Inferior parietal cortex (tissue), 1 donor: ENCODE results near the gene RBP3.

Source experiments
- DNase-seq: peaks from one replicate; pipeline ENCODE4 v3.0.0-alpha.2; 2016; ENCODE audit errors: extremely low spot score

Gene RBP3

DNA sequence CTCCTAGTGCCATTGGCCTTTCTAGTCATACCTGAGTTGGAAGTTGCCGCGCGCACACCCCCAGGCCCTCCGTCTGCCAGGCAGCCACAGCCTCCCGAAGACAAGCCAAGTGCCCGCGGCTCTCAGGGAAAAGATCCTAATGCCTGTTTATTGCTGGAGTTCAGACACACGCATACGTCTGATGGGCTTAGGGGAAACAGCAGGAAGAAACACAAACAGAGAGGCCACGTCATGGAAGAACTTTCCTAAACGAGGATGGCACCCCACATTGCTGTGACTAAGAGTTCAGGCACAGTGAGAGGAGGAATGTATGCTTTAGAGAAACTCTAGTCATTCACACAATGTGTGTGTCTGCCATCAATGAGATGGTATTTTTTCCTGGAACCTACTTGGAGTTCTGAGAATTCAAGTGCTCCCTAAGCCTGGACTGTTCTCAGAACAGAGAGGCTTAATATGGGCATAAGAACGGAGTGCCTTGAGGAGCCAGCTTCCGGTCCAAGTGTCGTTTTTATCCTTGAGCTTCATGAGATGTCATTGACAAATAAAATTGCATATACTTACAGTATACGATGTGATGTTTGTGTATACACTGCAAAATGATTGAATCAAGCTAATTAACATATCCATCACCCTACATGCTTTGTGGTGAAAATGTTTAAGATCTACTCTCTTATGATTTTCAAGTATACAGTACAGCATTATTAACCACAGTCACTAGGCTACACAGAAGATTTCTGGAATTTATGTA is 11.6 kb upstream of the RBP3 start:
- DNase-seq, result peak; percentile 44

DNA sequence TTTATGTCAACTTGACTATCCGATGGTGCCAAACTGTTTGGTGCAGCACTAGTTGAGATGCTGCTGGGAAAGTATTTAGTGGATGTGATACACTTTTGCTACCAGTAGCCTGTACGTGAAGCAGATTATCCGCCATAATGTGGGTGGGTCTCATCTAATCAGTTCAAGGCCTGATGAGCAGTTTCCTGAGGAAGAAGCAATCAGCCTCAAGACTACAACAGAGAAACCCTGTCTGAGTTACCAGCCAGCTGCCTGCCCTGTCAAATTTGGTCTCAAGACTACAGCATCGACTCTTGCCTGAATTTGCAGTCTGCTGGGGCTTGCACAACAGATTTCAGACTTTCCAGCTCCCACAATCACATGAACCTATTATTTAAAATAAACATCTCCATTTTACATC is 10.9 kb upstream of the RBP3 start:
- no peak for DNase-seq

DNA sequence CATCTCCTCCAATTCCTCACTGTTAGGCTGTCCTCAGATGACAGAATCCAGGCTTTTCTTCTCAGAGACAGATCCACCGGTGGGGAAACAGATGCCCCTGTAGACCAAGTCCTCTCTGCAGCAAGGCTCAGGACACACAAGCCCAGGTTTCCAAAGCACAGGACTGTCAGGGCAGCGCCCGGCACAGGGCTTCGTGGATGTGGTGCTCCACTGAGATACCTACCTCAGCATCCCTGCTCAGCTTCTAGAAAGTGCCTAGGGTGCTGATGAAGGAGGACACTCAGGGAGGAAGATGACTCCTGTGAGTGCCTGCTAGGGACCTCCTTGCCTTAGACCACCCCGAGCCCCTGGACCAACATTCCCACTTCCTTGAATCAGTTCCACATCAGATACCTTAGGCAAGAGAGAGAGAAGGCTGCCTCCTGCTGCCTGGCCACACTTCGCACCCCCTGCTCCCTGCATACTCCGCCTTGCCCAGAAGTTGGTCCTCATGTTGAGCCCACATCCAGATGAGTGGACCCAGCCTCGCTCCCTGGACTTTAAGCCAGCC is 8.9 kb upstream of the RBP3 start:
- no peak for DNase-seq

DNA sequence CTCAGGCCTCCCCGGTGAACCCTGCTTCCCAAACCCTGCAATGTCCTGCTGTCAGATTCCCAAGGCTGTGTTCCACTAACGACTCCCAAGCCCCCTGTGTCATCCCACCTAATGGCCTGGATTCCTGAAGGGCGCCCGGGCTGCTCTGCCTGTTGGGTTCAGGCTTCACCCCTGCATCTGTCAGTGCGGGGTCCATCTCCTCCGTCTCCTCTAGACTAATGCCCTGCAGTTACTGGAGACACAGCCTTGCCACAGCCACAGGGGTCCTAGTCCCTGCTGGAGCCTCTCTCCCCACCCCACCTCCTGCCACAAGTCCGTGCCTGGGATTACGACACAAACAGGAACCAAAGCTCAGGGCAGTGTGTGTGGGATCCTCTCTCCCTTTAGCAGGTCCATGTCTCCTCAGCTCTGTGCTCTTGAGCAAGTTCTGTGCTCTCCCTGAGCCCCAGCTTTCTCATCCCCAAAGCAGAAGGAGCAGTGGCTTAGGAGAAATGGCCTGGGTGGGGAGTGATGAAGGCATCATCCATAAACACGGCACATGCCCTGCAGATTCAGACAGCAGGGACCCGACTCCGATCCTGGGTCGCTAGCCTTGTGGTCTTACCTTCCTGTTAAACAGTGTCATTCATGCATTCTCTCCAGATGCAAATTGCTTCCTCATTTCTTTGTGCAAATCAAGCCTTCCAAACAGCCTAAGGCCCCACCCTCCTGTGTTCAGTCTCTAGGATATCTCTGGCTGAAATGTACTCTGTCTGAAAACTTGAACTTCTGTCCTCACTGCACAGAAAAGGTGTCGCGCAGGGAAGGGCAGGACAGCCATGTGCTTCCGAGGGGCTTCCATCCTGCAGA is 8.2 kb upstream of the RBP3 start:
- DNase-seq, result no peak

DNA sequence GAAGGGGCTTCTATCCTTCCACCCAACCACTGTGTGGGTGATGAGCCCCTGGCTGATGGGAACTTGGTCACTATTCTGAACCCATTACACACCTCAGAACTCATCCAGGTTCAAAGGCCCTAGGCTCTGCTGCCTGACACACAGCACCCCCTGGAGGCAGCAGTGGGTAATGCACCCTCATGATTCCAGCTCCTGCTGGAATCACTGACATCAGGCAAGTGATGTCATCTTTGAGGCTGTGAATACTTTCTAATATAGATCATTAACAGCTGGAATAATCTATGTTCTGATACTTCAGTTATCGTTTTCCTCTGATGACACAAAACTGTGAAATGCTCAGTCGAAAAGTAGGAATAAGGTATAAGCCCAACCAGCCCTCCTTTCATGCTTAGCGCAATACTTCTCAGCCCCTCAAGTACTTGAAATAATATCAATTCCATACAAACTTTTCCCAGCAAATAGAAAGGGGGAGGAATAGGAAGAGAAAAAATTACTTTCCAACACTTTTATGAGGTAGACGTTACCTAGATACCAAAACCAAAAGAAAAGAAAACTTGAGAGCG is 7.5 kb upstream of the RBP3 start:
- DNase-seq, result peak; percentile 58

DNA sequence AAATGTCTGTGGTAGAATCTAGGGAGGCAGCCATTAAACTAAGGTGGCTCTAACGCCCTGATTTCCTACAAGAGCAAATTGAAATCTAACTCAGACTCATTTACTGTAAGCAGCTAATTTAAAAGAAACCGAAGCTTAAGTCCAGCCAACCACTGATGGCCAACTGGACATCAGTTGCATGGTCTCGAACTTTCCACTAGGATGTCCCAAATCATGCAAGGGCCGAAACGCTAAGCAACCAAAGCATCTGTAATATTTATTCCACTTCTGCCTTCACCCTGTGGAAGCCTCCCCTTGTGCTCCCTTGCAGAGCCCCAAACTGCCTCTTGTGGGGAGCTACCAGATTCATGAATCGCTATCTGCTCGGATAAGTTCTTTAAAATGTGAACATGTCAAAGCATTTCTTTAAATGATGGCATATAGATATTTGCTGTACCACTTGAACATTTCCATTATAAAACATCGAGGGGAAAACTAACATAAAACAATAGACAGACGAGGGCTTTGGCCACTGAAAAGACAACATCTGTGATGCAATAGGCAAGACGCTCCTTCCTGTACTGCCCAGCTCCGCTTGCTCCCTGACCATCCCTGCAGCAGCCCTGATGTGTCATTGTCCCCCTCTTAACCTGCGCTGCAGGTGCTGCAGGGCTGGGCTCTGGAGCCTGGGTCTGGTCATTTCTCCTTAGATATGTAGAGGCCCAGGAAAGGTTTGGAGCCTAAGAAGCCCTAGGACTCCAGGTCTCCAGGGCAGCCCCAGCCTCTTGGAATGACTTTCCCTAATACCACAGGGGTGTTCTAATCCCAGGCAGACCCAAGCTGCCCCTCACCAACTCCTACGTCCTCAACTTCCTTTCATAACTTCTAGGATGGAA is 2.9 kb upstream of the RBP3 start:
- DNase-seq, result no peak

DNA sequence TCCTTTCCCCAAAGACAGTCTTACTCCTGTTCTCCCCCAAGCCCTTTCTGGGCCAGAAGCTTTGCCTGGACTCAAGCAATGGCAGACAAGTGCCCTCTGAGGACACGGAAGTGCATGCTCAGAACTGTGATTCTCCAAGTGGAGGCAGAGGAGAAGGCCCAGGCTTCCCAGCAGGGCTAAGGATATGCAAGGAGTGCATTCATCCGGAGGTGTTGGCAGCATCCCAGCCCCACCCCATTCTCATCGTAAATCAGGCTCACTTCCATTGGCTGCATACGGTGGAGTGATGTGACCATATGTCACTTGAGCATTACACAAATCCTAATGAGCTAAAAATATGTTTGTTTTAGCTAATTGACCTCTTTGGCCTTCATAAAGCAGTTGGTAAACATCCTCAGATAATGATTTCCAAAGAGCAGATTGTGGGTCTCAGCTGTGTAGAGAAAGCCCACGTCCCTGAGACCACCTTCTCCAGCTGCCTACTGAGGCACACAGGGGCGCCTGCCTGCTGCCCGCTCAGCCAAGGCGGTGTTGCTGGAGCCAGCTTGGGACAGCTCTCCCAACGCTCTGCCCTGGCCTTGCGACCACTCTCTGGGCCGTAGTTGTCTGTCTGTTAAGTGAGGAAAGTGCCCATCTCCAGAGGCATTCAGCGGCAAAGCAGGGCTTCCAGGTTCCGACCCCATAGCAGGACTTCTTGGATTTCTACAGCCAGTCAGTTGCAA is 1.4 kb upstream of the RBP3 start:
- DNase-seq, result no peak

DNA sequence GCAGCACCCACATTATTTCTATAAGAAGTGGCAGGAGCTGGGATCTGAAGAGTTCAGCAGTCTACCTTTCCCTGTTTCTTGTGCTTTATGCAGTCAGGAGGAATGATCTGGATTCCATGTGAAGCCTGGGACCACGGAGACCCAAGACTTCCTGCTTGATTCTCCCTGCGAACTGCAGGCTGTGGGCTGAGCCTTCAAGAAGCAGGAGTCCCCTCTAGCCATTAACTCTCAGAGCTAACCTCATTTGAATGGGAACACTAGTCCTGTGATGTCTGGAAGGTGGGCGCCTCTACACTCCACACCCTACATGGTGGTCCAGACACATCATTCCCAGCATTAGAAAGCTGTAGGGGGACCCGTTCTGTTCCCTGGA is 874 bp upstream of the RBP3 start:
- DNase-seq, result no peak

DNA sequence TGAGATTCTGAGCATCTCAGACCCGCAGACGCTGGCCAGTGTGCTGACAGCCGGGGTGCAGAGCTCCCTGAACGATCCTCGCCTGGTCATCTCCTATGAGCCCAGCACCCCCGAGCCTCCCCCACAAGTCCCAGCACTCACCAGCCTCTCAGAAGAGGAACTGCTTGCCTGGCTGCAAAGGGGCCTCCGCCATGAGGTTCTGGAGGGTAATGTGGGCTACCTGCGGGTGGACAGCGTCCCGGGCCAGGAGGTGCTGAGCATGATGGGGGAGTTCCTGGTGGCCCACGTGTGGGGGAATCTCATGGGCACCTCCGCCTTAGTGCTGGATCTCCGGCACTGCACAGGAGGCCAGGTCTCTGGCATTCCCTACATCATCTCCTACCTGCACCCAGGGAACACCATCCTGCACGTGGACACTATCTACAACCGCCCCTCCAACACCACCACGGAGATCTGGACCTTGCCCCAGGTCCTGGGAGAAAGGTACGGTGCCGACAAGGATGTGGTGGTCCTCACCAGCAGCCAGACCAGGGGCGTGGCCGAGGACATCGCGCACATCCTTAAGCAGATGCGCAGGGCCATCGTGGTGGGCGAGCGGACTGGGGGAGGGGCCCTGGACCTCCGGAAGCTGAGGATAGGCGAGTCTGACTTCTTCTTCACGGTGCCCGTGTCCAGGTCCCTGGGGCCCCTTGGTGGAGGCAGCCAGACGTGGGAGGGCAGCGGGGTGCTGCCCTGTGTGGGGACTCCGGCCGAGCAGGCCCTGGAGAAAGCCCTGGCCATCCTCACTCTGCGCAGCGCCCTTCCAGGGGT is 703 bp downstream of the RBP3 start:
- DNase-seq, result no peak

DNA sequence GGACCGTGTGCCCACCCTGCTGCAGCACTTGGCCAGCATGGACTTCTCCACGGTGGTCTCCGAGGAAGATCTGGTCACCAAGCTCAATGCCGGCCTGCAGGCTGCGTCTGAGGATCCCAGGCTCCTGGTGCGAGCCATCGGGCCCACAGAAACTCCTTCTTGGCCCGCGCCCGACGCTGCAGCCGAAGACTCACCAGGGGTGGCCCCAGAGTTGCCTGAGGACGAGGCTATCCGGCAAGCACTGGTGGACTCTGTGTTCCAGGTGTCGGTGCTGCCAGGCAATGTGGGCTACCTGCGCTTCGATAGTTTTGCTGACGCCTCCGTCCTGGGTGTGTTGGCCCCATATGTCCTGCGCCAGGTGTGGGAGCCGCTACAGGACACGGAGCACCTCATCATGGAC is 1.4 kb downstream of the RBP3 start:
- no peak for DNase-seq

DNA sequence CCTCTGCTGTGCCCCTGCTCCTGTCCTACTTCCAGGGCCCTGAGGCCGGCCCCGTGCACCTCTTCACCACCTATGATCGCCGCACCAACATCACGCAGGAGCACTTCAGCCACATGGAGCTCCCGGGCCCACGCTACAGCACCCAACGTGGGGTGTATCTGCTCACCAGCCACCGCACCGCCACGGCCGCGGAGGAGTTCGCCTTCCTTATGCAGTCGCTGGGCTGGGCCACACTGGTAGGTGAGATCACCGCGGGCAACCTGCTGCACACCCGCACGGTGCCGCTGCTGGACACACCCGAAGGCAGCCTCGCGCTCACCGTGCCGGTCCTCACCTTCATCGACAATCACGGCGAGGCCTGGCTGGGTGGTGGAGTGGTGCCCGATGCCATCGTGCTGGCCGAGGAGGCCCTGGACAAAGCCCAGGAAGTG is 1.8 kb downstream of the RBP3 start:
- no peak for DNase-seq

DNA sequence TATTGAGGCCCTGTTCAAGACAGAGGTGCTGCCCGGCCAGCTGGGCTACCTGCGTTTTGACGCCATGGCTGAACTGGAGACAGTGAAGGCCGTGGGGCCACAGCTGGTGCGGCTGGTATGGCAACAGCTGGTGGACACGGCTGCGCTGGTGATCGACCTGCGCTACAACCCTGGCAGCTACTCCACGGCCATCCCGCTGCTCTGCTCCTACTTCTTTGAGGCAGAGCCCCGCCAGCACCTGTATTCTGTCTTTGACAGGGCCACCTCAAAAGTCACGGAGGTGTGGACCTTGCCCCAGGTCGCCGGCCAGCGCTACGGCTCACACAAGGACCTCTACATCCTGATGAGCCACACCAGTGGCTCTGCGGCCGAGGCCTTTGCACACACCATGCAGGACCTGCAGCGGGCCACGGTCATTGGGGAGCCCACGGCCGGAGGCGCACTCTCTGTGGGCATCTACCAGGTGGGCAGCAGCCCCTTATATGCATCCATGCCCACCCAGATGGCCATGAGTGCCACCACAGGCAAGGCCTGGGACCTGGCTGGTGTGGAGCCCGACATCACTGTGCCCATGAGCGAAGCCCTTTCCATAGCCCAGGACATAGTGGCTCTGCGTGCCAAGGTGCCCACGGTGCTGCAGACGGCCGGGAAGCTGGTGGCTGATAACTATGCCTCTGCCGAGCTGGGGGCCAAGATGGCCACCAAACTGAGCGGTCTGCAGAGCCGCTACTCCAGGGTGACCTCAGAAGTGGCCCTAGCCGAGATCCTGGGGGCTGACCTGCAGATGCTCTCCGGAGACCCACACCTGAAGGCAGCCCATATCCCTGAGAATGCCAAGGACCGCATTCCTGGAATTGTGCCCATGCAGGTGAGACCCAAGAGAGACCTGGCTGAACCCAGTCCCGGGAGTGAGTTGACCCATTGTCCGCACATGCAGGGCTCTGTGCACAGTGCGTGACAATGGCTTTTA is 2.8 kb downstream of the RBP3 start:
- DNase-seq, result no peak

DNA sequence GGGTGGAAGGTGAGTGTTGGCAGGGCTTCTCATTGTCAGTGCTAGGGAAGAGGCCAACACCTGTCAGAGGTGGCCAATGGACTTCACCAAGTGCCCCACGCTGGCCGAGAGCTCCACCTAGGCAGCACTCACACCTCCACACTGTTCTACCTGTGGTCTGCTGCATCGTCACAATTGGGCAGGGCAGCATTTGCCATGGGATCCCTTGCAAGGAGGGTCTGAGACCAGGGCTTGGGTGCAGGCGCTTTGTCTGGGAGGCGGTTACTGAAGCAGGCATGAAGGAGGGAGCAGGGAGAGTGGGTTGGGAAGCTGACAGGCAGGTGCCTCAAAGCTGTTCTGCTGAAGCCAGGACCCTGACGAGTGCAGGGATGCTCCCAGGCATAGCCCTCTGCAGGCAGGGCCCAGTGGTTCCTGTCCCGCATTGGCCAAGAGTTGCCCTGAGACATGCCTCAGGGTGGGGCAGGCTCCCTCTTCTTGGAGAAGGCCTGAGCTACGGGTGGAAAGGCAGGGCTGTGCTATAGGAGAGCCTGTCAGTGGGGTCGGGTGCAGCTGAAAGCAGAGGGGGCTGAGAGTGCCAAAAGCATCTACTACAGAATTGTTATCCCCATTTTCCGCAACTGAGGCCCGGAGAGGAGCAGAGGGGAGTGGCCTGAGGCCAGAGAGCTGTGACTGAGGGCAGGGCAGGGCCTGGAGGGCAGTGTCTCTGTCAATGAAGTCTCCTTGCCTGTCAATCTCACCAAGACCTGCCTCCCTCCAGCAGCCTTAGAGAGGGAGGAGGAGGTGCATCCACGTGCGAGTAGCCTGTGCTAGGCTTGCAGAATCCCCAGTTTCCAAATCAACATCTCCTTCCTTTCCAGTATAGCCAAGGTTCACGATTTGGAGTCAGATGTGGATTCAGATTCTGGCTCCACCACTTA is 4.0 kb downstream of the RBP3 start:
- DNase-seq, result no peak

DNA sequence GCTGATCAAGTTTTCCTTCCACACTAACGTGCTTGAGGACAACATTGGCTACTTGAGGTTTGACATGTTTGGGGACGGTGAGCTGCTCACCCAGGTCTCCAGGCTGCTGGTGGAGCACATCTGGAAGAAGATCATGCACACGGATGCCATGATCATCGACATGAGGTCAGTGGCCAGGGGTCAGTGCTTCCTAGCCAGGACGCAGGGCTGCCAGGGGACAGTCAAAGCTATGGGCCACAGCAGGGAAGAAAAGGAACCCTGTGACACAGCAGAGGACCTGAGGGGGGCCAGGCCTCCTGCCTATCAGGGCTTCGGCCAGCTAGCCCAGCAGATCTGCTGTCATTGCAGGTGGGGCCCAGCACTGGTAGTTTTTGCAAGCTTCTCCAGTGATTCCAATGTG is 5.2 kb downstream of the RBP3 start:
- no peak for DNase-seq

DNA sequence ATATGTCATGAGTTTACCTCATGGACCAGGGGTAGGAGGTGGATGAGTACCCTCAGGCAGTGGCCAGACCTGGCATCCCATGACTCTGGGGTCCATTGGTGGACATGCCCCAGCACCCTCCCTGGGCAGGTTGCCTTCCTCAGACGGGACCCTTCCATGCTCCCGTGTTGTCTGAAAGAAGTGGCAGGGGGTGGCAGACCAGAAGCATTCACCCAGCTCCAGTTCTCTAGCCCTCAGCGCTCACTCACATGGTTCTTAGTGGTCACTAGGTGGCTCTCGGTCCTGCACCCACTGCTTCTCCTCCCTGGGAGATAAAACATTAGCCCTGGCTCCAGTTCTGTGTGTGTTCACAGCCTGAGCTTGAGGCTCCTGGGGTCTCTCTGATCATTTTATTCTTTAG is 6.0 kb downstream of the RBP3 start:
- DNase-seq, result no peak

DNA sequence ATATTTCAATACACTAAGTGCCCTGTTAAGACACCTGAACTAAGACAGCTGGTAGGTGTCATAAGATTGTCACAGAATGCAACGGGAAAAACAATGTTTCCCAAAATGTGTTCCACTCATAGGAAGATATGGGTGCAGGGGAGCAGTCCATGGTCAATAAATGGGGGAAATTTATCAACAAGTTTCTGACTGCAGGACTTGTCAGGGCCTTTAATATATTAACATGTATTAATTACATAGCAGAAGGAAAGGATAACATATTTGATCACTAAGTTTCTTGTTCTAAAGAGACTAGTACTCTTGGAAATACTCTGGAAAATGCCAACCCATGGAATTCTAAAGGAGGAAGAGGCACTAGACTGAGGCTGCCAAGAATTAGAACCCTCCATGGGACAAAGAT is 6.7 kb downstream of the RBP3 start:
- DNase-seq, result no peak

DNA sequence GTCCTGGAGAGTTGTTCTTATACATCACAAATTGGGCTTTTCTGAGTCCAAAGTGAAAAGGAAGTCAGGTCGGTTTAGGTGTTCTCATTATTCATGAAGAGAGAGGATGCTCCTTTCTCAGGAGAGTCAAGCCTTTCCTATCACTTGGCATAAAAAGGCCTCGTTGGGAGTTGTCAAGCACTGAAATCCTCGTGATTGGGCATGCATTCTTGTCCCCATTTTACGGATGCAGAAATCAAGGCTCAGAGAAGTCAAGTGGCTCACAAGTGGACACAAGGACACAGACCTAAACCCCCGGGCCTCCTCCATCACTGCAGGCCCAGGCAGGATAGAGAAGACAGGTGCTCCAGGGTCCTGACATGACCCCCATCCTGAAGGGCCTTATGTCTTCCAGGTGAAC is 8.5 kb downstream of the RBP3 start:
- no peak for DNase-seq

DNA sequence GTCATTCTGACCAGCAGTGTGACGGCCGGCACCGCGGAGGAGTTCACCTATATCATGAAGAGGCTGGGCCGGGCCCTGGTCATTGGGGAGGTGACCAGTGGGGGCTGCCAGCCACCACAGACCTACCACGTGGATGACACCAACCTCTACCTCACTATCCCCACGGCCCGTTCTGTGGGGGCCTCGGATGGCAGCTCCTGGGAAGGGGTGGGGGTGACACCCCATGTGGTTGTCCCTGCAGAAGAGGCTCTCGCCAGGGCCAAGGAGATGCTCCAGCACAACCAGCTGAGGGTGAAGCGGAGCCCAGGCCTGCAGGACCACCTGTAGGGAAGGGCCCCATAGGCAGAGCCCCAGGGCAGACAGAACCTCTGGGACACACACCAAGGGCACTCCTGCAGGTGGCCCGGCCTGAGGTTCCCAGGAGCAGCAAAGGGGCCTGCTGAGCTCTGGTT is 9.0 kb downstream of the RBP3 start:
- no peak for DNase-seq
